GM10847 (cell line): Measurements from ENCODE around the gene RBM12.

ENCODE experiments used
- POLR2A ChIP-seq: IDR thresholded peaks from 2 replicates; pipeline ENCODE4 v1.6.1; 2011; ENCODE audit not compliant: insufficient read length; ENCODE audit errors: extremely low read depth

RBM12 gene

GRCh38 chr20:35664466-35665206, at the start of gene RBM12, which contains the start of gene CPNE1:
TSS of gene RBM12 (minus strand) at chr20:35664900. CDS start at chr20:35655322, 9,578 bp downstream.
TSS of gene CPNE1 (minus strand) at chr20:35664900. CDS start at chr20:35632923, 31,977 bp downstream.
- TF ChIP-seq POLR2A = peak; percentile 97

- TF ChIP-seq POLR2A = no peak
Measured at GRCh38 chr20:35714127-35714526, 49.4 kb upstream of the RBM12 start.

DNA sequence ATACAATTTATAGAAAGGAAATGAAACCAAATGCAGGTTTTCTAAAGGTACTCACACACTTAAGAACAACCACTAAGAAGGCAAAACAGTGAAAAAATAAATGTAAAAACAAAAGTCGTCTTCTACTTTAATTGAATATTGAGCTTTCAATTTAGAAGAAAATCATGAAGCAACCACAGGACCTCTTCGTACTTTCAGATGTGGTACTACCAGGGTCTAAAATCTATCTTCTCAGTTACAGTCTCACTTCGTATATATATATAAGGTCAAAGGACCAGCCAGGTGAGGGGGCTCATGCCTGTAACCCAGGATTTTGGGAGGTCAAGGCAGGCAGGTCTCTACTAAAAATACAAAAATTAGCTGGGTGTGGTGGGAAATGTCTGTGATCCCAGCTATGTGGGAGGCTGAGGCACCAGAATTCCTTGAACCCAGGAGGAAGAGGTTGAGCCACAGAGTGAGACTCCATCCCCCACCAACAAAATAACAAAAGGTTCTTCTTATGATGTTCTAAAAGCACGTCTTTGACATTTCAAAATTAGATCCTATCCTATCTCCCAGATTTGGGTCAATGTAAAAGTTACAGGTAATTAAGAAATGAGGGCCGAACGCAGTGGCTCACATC, 47.0 kb upstream of the RBM12 start:
- TF ChIP-seq POLR2A = no peak

DNA sequence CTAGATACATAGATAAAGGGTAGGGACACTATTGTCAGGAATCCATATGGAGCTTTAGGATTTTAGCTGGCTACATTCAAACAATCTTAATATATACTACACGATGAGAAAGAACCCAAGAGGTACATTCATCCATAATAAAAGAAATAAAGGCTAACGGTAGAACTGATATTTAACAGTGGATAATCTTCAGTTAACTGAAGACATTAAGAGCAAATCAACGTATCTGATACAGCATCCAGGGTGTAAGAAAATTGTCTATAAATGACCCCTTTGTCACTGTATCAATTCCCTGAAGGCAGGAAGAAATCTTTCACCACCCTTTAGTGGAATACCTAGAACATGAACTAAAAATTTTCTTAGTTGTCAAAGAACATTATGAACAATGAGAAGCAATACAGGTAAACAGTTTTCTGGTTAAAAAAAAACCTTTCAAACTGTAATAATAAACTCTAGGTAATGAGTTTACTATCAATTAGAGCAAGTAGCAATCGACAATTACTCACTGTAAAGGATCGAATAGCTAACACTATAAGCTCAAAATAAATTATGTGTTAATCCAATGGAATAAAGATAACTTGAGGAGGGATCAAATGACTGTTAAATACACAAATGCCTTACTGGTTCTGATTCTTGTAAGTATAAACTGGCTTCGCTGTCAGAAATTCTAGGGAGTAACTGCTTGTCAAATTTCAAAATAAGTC, 46.3 kb upstream of the RBM12 start:
- TF ChIP-seq POLR2A = no peak

DNA sequence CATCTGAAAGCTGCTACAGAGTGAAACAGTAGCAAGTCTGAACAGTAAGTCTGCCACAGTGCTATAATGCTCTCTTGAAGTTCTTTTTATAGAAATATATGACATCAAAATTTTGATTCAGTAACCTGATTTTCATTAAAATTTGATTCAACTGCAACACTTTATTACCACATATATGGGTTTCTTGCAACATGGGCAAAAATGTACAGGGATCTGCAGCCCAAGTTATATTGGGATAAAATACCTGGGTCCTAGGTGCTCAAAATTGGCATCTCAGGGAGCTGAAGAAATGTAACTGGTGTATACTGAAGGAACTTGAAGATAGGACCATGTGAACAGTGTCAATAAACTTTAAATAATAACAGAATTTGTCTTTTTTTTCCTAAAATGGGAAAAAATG, 45.3 kb upstream of the RBM12 start:
- TF ChIP-seq POLR2A = no peak

GRCh38 chr20:35709259-35709658, 44.6 kb upstream of the RBM12 start:
- TF ChIP-seq POLR2A = no peak

DNA sequence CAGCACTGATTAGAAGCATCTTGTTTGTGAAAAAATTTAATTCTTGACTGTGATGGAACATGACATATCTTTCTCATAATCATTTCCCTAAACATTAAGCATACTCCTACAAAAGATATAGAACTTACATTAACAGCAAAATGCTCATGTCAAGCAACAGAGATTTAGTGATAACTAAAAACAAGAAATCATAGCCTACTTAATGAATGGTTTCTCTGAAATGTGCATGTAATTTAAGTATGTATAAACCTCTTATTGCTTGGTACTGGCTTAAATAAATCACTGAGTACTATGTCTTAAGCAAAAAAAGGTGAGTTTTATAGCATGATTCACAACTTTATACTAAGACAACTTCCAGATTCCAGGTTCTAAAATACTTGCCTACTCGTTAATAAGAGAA, 43.8 kb upstream of the RBM12 start:
- no peak for TF ChIP-seq POLR2A

GRCh38 chr20:35704514-35705261, 40.0 kb upstream of the RBM12 start:
- TF ChIP-seq POLR2A = no peak

DNA sequence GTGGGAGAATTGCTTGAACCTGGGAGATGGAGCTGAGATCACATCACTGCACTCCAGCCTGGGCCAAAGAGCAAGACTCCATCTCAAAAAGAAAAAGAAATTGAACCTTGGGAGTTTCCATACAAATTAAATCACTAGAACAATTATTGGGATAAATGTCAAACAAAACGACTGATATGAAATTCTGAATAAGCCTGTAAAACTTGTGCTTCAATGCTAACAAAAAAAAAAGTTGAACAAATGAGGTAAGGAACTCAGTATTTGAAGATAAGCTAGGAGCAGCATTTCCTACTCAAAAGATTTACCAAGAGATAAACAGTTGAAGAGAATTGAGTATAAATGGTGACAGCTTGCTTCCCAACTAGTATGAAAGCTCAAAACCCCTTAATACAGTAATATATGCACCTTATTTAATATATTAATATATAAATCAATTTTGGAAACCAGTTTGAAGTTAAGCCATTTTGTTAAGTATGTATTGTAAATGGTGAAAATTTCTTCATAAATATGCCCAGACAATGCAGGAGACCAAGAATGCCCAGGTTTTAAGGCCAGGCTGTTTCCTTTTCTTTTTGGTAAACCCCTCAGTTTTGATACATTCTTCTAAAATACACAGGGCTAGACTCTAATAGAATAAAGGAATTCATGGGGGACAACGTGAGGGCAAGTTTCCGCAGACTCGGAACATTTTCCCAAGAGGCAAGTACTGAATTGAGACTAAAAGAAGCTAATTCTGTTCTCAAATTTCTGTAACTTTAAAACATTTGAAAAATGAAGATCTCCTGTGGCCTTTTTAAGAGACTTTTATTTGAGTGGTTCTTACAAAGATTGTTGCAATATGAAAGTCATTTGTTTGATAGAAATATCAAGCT, 38.4 kb upstream of the RBM12 start:
- no peak for TF ChIP-seq POLR2A

GRCh38 chr20:35702051-35702823, 37.5 kb upstream of the RBM12 start:
- no peak for TF ChIP-seq POLR2A

GRCh38 chr20:35700625-35701148, 36.0 kb upstream of the RBM12 start:
- no peak for TF ChIP-seq POLR2A

DNA sequence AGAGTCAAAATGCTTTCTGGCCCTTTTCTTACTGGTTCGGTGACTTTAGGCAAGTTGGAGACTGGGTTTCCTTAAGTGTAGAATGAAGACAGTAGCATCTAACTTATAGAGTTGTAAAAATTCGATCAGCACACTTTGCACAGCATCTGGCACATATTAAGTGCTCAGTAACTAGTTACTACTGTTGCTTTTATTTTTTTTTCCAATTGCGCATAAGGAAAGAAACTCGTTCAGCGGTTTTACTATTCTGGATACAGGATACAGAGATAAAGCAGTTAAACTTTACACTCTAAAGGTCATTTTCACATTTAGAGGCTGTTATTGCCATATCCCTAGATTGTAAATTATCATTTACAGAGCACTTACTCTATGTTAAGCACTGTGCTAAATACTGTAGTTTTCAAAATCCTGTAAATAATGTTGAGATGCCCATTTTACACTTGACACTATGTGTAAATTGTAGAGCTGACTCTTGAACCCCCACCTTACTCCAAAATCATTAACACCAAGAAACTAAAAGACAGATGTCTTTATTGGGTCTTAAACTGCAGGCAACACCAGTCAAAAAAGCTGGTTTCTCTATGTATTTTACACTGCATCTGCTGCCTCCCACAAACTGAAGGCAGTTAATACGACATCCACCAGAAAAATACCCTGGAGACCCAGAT, 35.4 kb upstream of the RBM12 start:
- no peak for TF ChIP-seq POLR2A
